Stimulated activated CD4-positive, alpha-beta T cell treated with anti-CD3 and anti-CD28 coated beads, Interleukin-1b, Interleukin-23, amount 100 ng/mL, for 48 hours (primary cell): ENCODE results near the gene FBXO7.

Source experiments
- DNase-seq: peaks from one replicate; pipeline ENCODE4 v3.0.0-alpha.2; 2020

Gene FBXO7

DNA sequence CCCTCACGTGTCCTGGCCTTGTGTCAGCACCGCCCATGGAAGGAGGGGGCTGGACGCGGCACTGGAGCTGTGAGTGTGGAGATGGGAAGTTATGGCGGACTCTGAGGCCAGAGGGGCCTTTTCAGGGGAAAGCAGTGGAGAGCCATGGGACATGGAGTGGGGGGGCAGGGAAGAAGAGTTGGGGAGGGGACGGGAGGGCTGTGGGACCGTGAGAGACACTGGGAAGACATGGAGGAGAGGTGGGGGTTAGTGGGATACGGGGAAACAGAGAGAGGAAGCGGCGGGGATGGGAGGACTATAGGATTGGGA is 58.2 kb downstream of the FBXO7 start:
- DNase-seq, result no peak

DNA sequence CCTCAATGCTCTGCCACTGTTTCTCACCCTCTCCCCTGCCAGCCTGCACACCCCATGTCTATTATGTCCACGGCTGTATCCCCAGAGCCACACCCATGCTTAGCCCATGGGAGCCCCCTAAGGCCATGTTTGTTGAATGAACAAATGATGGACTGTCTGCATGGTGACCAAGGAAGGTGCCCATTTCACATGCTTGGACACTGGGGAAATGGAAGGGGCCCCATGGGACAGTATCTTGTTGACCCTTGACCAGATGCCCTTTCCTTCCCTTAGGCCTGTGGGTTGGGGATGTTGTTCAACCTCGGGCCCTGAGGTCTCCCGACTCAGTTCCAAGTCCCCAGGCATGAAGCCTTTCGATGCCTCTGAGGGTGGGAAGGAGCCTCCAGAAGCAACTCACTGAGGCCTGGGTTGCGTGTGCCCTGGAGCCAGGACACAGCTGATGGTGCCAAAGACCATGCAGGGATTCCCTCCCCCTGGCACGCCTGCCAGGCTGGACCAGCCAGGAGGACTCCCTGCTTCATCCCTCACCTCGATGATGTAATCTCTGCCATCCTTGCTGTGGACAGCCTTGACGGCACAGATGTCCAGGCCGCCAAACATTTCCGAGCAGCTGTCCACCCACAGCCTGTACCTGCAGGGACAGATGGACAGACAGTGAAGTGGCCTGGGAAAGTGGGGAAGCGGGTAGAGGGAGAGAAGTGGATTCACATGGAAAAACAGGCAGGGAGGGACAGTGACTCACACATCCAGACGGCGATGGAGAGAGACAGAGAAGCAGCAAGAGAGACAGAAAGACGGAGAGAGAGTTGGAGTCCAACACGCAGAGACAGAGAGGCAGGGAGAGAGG is 58.9 kb downstream of the FBXO7 start:
- no peak for DNase-seq

DNA sequence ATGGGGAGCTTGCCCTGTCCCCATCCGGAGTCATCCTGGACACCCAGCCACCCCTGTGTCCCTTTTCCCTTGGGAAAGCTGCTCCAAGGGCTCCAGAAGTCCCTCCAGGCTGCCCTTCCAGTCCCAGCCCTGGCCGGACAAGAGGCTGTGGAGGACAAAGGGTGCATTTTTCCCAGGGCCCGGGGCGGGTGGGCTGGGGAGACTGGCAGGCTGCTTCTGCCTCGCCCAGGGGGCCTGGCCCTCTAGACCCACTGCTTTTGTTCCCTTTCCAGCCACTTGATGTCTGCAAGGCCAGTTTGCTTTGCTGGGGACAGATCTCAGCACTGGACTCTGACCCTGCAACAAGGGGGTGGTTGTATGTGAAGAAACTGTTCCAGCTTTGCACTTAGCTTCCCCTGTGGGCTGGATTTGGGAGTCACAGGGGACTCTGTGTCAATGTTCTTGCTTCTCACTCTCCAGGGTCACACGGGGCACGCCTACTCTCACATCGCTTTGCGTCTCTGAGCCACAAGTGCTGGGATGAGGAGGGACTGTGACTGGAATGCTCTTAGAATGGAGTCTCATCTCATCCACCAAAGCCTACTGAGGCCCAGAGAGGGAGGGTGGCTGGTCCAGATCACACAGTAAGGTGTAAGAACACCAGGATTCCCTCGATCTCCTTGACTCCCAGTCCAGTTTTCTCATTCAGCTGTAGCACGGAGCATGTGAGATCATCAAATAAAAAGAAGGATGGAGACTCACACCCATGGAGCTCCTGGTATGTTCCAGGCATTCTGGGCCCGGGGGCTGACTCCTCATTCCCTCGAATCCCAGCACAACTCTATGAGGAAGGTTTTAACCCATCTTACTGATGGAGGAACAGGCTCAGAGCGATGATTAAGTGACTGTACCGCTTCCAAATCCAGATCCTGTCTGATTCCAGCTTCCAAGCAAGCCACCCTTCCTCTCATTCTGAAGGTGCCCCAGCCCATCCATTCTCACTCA is 59.9 kb downstream of the FBXO7 start:
- DNase-seq, result no peak

DNA sequence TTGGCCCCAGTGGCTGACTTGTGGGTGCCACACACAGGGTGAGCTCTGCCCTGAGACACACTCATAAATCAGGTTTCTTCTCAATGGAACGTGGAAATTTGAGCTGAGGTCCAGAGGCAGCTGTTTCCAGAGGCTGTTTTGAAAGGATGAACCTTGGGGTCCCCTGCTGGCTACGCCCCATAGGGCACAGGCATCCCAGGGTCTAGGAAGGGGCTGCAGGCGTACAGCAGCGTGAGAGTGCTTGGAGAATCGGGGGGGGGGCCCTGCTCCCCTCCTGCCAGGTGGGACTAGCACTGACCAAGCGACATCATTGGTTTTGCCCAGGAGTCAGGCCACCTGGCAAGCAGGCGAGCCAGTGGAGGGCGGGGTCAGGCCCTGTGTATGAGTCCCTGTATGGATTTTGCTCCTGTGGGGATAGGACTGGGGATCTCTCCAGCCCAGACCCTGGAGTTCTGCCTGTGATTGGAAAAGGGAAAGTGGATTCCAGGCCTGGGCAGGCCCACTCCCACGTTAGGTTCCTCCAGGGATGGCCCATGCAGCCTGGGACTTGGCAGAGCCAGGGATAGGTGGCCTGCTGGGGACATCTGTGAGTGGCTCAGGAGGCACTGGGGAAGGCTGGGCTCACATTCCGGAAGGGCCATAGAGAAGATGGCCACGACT is 61.0 kb downstream of the FBXO7 start:
- DNase-seq, result no peak

DNA sequence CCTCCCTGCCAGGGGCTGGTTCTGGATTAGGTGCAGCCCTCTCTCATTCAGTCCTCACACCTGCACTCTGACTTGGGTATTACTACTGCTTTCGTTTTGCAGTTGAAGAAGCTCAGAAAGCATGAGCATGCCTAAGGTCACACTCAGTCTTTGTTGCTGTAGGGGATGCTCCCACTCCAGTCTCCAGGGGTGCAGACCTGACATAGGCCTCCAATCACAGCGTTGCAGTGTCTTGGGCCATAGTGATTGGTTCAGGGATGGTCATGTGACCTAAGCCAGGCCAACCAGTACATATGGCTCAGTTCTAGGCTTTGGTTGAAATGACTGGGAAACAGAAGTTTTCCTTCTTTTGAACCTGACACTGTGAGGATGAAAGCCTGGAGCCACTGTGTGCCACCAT is 61.7 kb downstream of the FBXO7 start:
- DNase-seq, result no peak

DNA sequence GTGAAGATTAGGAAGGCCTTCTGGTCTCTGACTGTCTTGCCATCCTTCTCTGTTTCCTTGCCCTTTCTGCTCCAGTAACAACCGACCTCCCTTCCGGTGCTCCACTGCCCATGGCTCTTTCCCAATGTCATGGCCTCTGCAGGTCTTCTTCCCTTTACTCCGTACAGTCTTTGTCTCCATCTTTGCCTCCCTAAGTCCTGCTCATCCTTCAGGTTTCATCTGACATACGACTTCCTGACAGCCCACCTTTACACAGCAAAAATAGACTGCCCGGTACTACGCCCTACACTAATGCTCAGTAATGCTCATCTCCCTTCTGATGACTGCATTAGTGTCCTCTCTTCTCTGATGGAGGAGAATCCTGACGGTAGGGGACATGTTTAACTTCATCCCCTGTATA is 63.9 kb downstream of the FBXO7 start:
- no peak for DNase-seq

DNA sequence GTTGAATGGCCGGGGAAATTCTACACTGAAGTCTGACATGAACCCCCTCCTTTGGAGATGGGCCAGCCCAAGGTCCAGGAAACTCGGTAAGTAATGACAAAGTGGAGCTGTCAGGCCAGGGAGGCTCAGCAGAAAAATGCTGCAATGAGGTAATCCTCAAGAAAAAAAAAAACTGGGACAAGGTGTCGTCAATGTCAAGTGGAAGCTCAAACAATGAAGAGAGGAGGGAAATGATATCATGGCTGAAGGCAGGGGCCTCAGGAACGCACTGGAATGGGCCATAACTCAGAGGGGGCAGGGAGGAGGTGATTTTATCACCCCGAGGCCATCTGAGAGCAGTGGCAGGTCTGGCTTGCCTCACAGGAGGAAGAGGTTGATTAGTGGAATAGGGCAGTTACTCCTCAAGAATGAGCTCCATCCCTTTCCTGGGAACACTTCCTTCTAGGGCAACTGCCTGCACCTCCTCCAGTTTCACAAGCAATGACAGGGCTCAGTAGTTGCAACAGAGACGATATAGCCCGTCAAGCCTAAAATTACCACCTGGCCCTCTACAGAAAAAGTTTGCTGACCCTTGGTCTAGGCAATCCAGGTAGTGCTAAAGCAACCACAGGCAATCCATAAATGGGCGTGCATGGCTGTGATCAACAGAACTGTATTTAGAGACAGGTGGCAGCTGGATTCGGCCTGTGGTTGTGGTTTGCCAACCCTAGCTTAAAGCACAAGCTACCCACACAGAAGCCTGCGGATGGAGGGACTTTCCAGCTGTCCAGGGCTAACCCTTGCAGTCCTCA is 65.2 kb downstream of the FBXO7 start:
- DNase-seq, result no peak

DNA sequence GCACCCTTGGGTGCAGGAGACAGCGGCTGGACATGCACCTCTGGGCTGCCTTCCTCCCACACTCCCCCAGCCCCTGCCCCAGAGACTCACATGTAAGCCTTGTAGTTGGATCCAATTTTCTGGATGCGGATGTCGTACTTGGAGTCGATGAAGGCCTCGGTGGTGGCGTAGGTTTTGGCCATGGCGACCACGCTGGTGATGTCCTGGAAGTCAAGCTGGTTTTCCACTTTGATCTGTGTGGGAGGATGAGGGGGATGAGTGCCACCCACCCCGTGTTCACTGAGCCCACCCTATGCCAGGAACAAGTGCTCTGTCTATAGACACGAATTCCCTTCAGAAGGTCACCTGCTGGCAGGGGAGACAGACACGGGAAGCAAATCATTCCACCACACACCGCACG is 66.9 kb downstream of the FBXO7 start:
- no peak for DNase-seq

DNA sequence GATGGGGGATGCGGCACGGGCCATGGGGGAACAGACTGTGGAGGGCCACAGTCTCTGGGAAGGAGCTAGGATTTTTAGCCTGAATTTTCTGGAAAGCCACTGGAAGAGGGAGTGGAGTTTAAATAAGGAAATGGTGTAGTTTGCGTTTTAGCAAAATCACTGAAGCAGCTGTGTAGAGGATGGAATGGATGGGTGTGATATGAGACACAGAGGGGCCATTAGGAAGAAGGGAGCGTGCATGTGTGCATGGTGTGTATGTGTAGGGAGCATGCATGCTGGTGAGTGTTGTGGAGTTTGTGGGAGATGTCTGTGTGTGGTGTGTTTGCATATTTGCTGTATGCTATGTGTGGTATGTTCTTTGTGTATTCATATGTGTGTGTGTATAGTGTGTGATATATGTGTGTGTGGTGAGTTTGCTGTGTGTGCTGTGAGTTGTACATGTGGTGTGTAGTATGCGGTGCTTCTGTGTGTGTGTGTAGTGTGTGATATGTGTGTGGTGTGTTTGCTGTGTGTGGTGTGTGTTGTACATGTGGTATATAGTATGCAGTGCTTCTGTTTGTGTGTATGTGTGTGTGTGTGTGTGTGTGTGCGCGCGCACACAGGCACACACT is 67.6 kb downstream of the FBXO7 start:
- no peak for DNase-seq

DNA sequence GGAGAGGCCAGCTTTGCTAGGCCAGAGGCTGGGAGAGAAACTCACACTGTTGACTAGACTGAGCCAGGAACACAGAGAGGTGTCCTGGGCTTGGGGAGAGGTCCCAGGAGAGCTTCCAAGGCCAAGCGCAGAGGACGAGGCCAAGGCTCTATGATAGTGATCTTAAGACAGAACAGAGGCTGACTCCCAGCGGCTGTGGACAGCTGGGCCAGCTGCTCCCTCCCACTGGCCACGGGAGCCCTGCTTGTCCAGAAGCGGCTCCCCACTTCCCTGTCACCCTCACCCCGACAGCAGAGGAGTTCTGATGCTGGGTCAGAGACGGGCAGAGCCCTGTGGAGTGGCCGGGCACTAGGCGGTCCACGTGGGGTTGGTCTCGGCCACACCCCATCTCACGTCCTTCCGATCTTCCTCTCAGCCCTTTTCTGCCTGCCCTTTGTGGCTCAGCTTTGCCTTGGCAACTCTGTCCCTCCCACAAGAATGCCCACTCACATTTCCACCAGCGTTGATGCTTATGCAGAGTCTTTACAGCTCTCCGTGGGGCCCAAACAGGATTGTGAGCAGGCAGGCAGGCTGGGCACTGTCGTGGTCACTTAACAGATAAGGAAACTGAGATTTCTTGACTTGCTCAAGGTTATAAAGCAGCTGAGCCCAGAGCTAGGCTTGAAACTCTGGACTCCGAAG is 68.2 kb downstream of the FBXO7 start:
- DNase-seq, result no peak

DNA sequence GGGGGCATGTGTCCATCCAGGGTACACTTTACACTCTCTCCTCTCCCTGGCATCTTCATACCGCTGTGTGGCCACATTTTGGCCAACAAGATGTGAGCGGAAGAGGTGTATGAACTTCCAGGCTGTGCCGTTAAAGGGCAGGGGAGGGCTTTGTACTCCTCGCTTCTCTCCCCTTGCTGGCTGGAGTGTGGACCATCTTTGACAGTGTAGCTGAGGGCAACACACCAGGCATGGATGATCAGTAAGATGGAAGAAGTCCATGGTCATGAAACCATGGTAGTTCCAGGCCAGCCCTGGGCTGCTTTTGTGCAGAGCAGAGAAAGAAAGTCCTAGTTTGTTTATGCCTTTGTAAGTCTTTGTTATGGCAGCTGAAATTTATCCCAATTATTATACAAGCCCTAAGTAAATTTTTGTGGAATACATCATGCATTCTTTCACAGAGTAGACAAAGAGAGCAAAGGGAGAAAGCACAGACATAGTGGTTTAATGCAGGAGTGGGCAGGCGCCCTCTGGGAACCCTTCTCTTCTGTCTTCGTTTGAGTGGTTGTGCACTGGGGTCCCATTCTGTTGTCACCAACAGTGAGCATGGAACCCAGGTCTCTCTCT is 70.4 kb downstream of the FBXO7 start:
- no peak for DNase-seq

DNA sequence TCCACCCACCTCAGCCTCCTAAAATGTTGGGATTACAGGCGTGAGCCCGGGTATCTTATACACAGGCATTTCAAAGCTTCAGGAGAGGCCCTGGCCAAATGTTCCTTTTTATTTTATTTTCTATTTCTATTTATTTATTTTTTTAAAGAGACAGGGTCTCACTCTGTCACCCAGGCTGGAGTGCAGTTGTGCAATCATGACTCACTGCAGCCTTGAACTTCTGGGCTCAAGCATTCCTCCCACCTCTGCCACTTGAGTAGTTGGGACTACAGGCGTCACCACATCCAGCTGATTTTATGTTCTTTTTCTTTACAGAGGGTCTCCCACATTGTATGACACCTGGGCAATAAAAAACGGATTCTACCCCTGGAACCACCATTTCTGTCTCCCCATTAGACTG is 71.2 kb downstream of the FBXO7 start:
- DNase-seq, result no peak

DNA sequence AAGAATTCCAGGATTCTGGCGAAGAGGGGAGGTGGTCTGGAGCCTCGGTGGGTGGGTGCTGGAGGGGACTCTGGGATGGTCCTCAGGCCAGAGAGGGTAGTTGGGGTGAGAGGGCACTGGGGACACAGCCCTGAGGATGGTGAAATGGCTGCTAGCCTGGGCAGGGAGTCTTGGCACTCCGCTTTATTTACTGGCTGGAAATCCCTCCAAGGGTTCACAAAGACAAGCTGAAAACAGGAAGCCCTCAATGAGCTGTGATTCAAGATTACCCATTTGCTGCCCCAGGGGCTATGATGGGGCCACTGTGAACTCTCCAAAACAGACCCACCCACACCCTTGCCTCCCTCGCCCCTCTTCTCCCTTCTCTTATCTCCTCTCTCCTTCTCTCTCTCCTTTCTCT is 71.9 kb downstream of the FBXO7 start:
- DNase-seq, result no peak

DNA sequence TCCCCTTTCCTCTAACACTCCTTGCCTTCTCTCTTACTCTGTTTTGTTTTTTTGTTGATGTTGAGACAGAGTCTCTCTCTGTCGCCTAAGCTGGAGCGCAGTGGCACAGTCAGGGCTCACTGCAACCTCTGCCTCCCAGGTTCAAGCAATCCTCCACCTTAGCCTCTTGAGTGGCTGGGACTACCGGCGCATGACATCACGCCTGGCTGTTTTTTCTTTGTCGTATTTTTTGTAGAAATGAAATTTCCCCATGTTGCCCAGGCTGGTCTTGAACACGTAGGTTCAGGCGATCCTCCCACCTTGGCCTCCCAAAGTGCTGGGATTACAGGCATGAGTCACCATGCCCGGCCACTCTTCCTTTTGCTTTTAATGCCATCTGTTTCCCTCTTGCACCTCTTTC is 72.3 kb downstream of the FBXO7 start:
- no peak for DNase-seq

DNA sequence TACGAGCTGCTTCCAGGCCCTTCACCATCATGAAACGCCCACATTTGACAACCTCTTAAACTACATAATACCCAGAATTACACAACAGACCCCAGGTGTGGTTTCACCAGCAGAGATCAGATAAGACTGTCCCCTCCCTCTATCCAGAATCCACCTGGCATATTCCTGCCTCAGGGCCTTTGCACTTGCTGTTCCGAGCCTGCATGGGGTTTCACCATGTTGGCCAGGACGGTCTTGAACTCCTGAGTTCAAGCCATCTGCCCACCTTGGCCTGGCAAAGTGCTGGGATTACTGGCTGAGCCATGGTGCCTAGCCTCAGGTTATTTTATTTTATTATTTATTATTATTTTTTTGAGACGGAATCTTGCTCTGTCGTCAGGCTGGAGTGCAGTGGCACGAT is 73.4 kb downstream of the FBXO7 start:
- no peak for DNase-seq
